Kidney (tissue), 14 donors: Measurements from ENCODE around the gene GPX4. TPM values are rescaled to one million over a fixed set of nuclear protein-coding genes. Genes with fewer than 3 reads are reported as not detected.

Experiments
- DNase-seq, 5 donors: peaks; one replicate each; pipeline ENCODE4 v3.0.0-alpha.2; 2013 to 2020
- FAIRE-seq: peaks from 2 replicates; lab custom pipeline; 2012; peaks lifted over from hg19 to GRCh38; lab: Jason Lieb, UNC
- H3K27ac ChIP-seq, 2 donors: one replicate each; pipeline ENCODE4 v1.7.0; 2013; ENCODE audit warnings: low read depth in 2 of 2, low read length in 2 of 2, inconsistent platforms in 1 of 2
- H3K27me3 ChIP-seq: one replicate; pipeline ENCODE4 v1.7.1; 2013; ENCODE audit warnings: low read length, inconsistent platforms; ENCODE audit not compliant: control insufficient read depth, insufficient read depth
- H3K36me3 ChIP-seq, 3 donors: one replicate each; pipeline versions ENCODE4 v1.7.0 to v1.7.1; 2013; ENCODE audit warnings: low read length in 3 of 3, control low read depth in 1 of 3, inconsistent platforms in 1 of 3; ENCODE audit not compliant: insufficient read depth in 3 of 3, control insufficient read depth in 2 of 3
- H3K4me1 ChIP-seq, 3 donors: one replicate each; pipeline versions ENCODE4 v1.7.0 to v1.7.1; 2013; ENCODE audit warnings: low read length in 3 of 3, inconsistent platforms in 1 of 3, low read depth in 1 of 3; ENCODE audit not compliant: control insufficient read depth in 2 of 3, insufficient read depth in 2 of 3
- H3K4me3 ChIP-seq, 3 donors: one replicate each; pipeline versions ENCODE4 v1.7.0 to v1.8.1; 2013; ENCODE audit warnings: low read length in 3 of 3, control low read depth in 1 of 3, inconsistent platforms in 1 of 3
- H3K9ac ChIP-seq, 3 donors: one replicate each; pipeline versions ENCODE4 v1.7.0 to v1.7.1; 2013; ENCODE audit warnings: low read length in 3 of 3, control low read depth in 1 of 3, inconsistent platforms in 1 of 3
- H3K9me3 ChIP-seq, 3 donors: one replicate each; pipeline versions ENCODE4 v1.7.0 to v1.7.1; 2013; ENCODE audit warnings: low read length in 3 of 3, control low read depth in 1 of 3, inconsistent platforms in 1 of 3; ENCODE audit not compliant: control insufficient read depth in 2 of 3, insufficient read depth in 1 of 3
- CTCF ChIP-seq: IDR thresholded peaks from 3 replicates; pipeline ENCODE4 v1.5.1; 2012; ENCODE audit warnings: mild to moderate bottlenecking, moderate library complexity, borderline replicate concordance; ENCODE audit not compliant: insufficient read depth; ENCODE audit errors: extremely low read depth
- intact Hi-C: fragments of 100-400 bp; cut with DNase I; formaldehyde crosslinking; loops from one replicate; pipeline ENCODE4 v1.11.1; 2022
- polyA plus RNA-seq: library from polyadenylated mRNA; stranded (reverse); fragments of 350-450 nt; fragmentation: Illumina TruSeq; extraction: RNeasy Lipid Tissue Mini Kit (QIAGEN cat#74804); gene quantifications from one replicate; pipeline ENCODE4 v1.2.3, GENCODE V29; 2014; ENCODE audit warnings: low read depth, low replicate concordance; ENCODE audit not compliant: insufficient read depth
- total RNA-seq: library from RNA; stranded (reverse); fragmentation: NEBNext Ultra II Directional; extraction: Animal tissue kit (Norgen Biotek cat#: 25700); gene quantifications from one replicate; pipeline ENCODE4 v1.2.1, GENCODE V29; 2021
- donor health status: control.
- donor health status: control.
- donor health status: control.
- donor health status: control.
- donor health status: control.
- donor health status: DM: yes; HTN: yes; CAD: no.
- donor health status: Normal renal cell carcinoma (clear cell type).

GPX4 gene
- total and polyA plus RNA-seq, 2 donors from 2014 or later = 268 to 966 TPM

GRCh38 chr19:1129535-1129934 lies 25.7 kb downstream of the GPX4 start:
- H3K27ac ChIP-seq = no peak overlapping the region
- no peak overlapping the region for H3K4me3 ChIP-seq
- peaks cover 0 to 3% (median 3%) of the 10 kb centered on the region in 3 donors for H3K36me3 ChIP-seq
- TF ChIP-seq CTCF = no peak
- H3K27me3 ChIP-seq = no peaks in the 10 kb centered on the region
- peaks cover 0 to 17% (median 0%) of the 10 kb centered on the region in 3 donors for H3K4me1 ChIP-seq
- no peak overlapping the region for H3K9ac ChIP-seq
- intact Hi-C loops = loop anchor here (10.0 kb wide), 1 partner anchor 55 kb away; no protein-coding TSS in a partner anchor
- H3K9me3 ChIP-seq = no peaks in the 10 kb centered on the region
- no peak for DNase-seq
- no peak for FAIRE-seq

GRCh38 chr19:1130771-1131717 lies 27.2 kb downstream of the GPX4 start:
- no peak for TF ChIP-seq CTCF
- Histone ChIP-seq H3K9ac (peak overlapping the region in 2 of 3 donors; percentile 77 to 88), H3K4me3 (peak overlapping the region in 2 of 3 donors; percentile 53 to 59), H3K4me1 (peaks cover 0 to 17% (median 0%) of the 10 kb centered on the region in 3 donors), H3K27ac (peak overlapping the region; percentile 92 to 95), H3K36me3 (peaks cover 0 to 3% (median 2%) of the 10 kb centered on the region in 3 donors), H3K27me3 (no peaks in the 10 kb centered on the region), H3K9me3 (no peaks in the 10 kb centered on the region)
- DNase-seq (peak in 1 of 5 donors; percentile 24), FAIRE-seq (no peak)
- intact Hi-C loops = no loop called here

- peaks cover 0 to 20% (median 0%) of the 10 kb centered on the region in 3 donors for H3K4me1 ChIP-seq
- no peaks in the 10 kb centered on the region for H3K27me3 ChIP-seq
- DNase-seq (peak in 4 of 5 donors; percentile 77 to 98 (median 88)), FAIRE-seq (no peak)
- H3K27ac ChIP-seq = peak overlapping the region; percentile 94 to 96
- H3K4me3 ChIP-seq = peak overlapping the region in 2 of 3 donors; percentile 53 to 59
- intact Hi-C loops = no loop called here
- H3K9ac ChIP-seq = peak overlapping the region in 2 of 3 donors; percentile 77 to 88
- H3K36me3 ChIP-seq = peaks cover 0 to 3% (median 0%) of the 10 kb centered on the region in 3 donors
- no peak for TF ChIP-seq CTCF
- no peaks in the 10 kb centered on the region for H3K9me3 ChIP-seq
These were observed 28.1 kb downstream of the GPX4 start for GRCh38 chr19:1131718-1132551.
